SK-N-SH treated with all-trans-retinoic acid at 6 μM for 48 hours (cell line): Measurements from ENCODE around the gene CACNA1C.

Experiments
- ARNTL ChIP-seq: fragments of 450-650 bp; formaldehyde crosslinking; IDR thresholded peaks from 2 replicates; pipeline ENCODE4 v1.5.0; 2020; ENCODE audit warnings: low read depth, mild to moderate bottlenecking, moderate library complexity, borderline replicate concordance
- ESRRG ChIP-seq: fragments of 250-450 bp; sonication (Bioruptor Pico); IDR thresholded peaks from 2 replicates; pipeline ENCODE4 v1.6.1; 2021; ENCODE audit warnings: mild to moderate bottlenecking
- OSR1 ChIP-seq: fragments of 250-450 bp; sonication (Bioruptor Pico); IDR thresholded peaks from 2 replicates; pipeline ENCODE4 v1.8.0; 2022; ENCODE audit warnings: moderate library complexity, mild to moderate bottlenecking, inconsistent platforms
- PATZ1 ChIP-seq: fragments of 250-450 bp; sonication (Bioruptor Pico); IDR thresholded peaks from 2 replicates; pipeline ENCODE4 v1.8.0; 2020; ENCODE audit warnings: mild to moderate bottlenecking, moderate library complexity, borderline replicate concordance
- PPARA ChIP-seq: fragments of 250-450 bp; sonication (Bioruptor Pico); IDR thresholded peaks from 2 replicates; pipeline ENCODE4 v1.5.0; 2020; ENCODE audit warnings: mild to moderate bottlenecking, borderline replicate concordance
- RARB ChIP-seq: fragments of 250-450 bp; sonication (Bioruptor Pico); IDR thresholded peaks from 2 replicates; pipeline ENCODE4 v1.8.0; 2021; ENCODE audit warnings: mild to moderate bottlenecking, moderate library complexity
- TOX ChIP-seq: fragments of 250-450 bp; sonication (Bioruptor Pico); IDR thresholded peaks from 2 replicates; pipeline ENCODE4 v1.8.0; 2021; ENCODE audit warnings: mild to moderate bottlenecking, moderate library complexity, borderline replicate concordance
- ZFP3 ChIP-seq: fragments of 250-450 bp; sonication (Bioruptor Pico); IDR thresholded peaks from 2 replicates; pipeline ENCODE4 v1.5.0; 2020; ENCODE audit warnings: mild to moderate bottlenecking, moderate library complexity
- ZNF8 ChIP-seq: fragments of 450-650 bp; formaldehyde crosslinking; IDR thresholded peaks from 2 replicates; pipeline ENCODE4 v1.5.0; 2020; ENCODE audit warnings: mild to moderate bottlenecking, moderate library complexity

- TF ChIP-seq PATZ1 (CRISPR knock-in tag) (no peak), ARNTL (CRISPR knock-in tag) (no peak), TOX (CRISPR knock-in tag) (no peak), ZFP3 (no peak), ZNF8 (no peak), RARB (CRISPR knock-in tag) (no peak), OSR1 (CRISPR knock-in tag) (no peak), ESRRG (CRISPR knock-in tag) (no peak), PPARA (CRISPR knock-in tag) (no peak)
These were observed 260.0 kb downstream of the CACNA1C start for GRCh38 chr12:2312770-2313169.
